GM19397 (cell line): ENCODE measurements around the gene FGD5.

Experiments
- ATAC-seq: cut with Tn5 transposase; IDR thresholded peaks from one replicate; pipeline ENCODE4 v1.9.1; 2021; ENCODE audit warnings: mild to moderate bottlenecking, moderate library complexity; ENCODE audit not compliant: unreplicated experiment

The FGD5 gene

DNA sequence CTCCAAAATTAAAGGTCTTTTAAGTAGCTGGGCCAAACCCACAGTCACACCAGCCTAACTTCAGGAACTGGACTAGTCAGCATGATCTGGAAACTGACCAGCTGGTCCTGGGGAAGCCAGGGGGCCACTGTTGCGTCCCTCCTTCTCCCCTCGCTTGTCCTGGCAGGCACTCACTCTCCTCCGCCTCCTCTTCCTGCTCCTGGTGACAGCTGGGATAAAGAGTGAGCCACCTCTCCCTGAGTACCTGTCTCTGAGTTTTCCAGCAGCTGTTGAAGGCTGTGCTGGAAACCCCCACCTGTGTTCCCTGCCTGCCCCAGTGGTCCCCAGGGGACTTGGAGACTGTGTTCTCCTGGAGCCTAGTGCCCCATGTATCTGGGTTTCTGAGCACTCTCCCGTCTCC lies 56.0 kb downstream of the FGD5 start:
- ATAC-seq: no peak

DNA sequence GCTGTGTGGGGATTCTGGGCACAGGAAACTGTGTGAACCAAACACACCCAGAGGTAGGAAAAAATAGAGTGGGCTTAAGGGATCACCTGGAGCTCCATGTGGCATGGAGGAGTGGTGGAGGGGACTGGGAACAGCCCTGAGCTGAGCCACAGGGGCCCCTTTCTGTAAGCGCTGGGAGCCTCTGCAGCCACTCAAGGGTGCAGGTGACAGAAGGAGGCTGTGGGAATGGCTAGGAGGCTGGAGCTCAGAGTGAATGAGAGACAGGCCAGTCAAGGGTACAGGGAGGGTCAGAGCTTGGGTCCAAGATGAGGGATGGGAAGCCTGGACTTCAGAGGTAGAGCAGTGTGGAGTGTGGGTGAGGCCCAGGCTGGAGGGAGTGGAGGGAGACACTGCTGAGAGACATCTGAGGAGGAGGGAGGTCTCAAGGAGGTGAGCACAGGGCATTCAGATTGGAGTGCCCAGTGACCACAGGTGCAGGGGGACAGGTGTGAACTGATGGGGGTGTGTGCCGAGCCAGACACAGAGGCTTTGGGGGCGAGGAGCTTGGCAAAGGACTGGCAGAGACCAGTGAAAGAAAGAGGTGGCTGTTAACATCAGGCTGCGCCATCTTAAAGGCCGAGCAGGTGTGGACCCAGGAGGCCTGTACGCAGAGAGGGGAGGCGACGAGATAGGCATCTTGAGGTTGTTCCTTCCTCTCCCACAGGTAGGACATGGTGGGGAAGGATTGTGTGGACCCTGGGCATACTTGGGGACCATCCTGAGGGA lies 56.8 kb downstream of the FGD5 start:
- no peak for ATAC-seq

DNA sequence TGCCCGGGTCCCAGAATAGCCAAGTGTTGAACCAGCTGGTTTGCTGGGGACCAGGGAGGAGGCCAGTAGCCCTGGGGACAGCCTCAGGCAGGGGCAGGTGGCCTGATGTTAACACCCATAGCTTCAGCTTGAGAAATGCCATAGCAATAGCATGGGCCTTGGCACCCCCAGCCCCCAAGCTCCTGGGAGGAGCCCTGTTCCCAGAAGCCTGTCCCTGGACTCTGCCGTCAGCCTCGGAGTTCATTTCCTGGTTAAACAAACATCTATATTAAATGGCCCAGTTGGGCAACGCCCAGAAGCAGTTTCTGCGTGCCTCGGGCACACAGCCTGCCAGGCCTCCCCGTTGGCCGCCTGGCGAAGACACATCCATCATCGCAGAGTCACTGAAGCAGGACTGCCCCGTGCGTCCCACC lies 58.2 kb downstream of the FGD5 start:
- ATAC-seq: no peak

DNA sequence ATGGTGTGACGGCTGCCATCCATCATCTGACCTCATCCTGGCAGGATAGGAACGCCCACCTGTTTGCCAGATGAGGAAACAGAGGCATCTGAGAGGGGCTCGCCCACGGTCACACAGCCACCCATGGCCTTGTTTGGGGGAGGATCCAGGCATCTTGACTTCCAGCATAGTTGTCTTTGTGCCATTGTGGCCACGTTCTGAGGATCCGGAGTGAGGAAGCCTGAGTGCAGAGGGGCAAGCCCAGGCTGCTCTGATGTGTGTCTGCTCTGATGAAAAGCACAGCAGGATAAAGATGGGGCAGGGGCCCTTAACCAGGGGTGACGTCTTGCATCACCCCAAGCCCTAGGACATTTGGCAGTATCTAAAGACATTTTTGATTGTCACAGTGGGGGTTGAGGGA lies 58.7 kb downstream of the FGD5 start:
- ATAC-seq: no peak

DNA sequence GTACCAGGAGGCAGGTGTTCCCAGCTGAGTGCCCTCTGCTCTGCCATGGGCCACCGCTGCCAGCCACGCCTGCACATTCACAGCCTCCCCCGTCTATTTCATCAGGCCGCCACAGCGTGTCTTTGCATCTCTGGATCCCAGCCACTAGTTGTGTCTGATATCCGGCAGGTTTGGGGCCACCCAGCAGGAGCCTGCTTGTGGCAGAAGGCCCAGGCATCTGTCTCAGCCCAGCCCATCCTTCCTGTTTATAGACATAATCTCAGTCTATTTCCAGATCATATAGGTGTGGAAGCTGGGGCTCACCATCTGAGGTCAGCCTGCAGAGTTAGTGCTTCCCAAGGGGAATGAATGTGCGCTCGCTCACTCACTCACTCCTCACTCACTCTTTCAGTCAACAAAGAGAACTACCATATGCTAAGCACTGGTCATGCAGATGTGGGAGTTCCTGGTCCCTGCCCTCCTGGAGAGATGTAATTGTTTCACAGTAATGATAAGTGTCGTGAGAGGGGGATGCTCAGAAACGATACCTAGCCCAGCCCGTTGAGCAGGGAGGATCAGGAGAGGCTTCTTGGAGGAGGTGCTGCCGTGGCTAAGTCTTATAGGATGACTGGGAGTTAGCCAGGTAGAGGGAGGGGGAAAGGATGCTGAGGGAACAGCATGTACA lies 60.6 kb downstream of the FGD5 start:
- ATAC-seq: no peak

DNA sequence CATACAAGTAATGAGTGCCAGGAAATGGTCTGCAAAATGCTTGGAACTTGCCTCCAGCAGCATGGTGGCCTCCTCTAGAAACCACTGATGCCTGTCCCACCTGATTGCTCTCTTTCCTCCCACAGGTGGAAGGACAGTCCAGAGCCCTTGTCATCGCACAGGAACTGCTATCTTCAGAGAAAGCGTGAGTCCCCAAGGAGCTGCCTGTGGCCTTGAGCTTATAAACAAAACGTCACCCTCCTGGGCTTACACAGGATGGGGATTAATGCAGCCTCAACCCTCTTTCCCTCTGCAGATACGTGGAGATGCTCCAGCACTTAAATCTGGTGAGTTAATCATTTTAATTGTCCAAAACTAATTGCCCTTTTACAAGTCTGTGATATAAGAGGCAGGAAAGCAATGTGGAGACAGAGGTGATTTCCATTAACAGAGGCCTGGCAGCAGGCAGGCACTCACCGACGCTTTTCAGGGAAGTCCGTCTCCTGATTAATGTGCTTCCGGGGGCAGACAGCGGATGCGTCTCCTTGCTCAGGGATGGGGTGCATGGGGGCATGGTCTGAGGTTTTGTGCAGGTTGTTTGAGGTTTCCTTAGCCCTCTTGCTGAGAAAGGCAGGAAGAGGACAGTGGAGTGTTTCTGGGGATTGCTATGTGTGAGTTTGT lies 61.8 kb downstream of the FGD5 start:
- no peak for ATAC-seq

DNA sequence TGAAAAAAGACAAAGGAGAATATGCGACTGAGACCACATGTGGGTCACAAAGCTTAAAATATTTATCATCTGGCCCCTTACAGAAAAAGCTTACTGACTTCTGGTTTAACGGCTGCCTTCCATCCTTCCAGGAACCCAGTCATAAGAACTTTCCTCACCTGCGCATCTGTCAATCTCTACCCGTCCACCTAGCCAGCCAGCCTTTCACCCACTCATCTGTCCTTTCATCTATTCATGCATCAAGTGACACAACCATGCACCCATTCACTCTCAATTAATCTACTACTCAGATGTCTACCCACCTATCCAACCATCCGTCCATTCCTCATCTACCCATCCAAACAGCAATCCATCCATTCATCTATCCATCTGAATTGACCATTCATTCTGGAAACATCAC lies 64.5 kb downstream of the FGD5 start:
- ATAC-seq: no peak

DNA sequence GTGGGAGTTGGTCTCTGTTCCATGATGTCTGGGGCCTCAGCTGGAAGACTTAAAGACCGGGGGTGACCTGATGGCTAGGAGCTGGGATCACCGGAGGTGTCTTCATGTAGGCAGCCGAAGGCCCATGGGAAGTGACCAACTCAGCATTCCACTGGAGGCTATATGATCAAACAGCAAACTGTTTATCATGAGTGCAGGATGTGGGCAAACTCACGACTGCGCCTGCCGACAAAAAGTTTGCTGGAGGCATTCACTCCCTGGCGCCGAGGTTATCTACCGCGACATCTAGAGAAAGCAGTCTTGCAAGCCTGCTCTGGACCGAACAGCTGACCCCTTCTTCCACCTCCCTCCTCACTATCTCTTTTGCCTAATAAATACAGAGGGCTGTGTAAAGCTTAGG lies 65.9 kb downstream of the FGD5 start:
- ATAC-seq: no peak

DNA sequence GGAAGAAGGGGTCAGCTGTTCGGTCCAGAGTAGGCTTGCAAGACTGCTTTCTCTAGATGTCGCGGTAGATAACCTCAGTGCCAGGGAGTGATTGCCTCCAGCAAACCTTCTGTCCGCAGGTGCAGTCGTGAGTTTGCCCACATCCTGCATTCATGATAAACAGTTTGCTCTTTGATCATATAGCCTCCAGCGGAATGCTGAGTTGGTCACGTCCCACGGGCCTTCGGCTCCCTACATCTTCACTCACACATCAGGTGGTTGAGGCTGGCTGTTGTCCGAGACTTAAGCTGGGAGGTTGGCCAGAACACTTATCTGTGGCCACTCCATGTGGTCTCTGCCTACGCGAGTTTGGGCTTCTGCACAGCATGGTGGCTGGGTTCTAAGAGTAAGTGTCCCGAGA lies 66.5 kb downstream of the FGD5 start:
- no peak for ATAC-seq

DNA sequence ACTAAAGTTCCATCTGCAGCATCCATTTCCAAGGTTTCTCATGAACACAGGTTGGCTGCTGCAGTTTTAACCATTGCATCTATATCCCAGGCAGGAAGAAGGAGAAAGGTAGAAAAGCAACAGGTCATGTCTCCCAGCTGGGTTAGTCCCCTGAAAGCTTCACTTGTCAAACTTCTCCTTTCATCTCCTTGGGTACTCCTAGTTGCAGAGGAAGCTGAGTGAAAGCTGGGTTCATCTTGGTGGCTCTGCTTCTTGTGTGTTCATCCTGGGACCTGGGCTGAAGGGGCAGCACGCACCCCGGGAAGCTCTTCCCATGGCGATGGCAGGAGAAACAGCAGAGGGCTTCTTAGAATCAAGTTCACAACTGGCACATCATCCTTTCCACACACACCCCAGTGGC lies 67.3 kb downstream of the FGD5 start:
- ATAC-seq: no peak

DNA sequence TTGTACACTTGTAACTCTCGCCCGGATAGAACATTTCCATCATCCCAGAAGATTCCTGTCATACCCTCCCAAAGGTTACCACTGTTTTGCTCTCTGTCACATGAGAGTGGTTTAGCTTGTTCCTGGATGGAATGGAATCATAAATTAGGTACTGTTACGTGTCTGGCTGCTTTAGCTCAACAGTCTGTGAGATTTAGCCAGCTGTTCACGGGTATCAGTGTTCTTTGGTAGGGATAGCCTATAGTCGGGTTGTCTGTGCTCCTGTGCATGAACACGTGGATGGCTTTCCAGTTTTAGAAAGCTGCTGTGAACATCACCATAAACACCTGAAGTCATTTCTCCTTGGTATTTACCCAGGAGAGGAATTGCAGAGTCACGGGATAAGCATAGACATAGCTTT lies 70.4 kb downstream of the FGD5 start:
- ATAC-seq: no peak

DNA sequence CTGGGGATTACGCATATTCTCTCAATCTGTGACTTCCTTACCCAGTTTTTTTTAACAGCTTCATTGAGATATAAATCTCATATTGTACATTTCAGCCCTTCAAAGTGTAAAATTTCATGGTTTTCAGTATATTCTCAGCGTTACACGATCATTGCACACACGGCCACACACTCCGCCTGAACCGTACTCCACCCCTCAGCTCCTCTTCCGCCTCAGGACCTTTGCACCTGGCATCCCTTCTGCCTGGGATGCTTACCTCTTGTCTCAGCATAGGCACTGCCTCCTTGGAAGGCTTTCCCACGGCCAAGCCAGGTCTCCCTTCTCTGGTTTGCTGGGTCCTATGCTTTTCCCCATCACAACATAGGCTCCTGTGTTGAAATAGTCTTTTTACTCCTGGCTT lies 71.2 kb downstream of the FGD5 start:
- no peak for ATAC-seq

DNA sequence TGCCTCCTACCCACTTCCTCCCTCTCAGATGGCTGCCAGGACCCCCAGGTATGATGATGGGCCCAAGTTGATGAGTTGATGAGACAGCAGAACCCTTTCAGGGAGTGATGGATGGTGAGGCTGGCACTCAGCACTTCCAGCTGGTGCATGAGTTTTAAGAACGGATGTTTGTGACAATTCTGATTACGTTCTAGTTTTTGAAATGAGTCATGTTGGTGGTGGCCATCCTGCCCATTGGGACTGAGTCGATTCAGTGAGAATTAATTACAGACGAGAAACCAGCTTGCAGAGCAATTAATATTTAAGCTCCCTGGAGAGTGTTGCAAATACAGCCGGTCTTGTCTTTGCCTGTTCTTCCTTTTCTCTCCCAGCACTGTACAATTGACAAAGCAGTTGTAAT lies 71.7 kb downstream of the FGD5 start:
- ATAC-seq: no peak

DNA sequence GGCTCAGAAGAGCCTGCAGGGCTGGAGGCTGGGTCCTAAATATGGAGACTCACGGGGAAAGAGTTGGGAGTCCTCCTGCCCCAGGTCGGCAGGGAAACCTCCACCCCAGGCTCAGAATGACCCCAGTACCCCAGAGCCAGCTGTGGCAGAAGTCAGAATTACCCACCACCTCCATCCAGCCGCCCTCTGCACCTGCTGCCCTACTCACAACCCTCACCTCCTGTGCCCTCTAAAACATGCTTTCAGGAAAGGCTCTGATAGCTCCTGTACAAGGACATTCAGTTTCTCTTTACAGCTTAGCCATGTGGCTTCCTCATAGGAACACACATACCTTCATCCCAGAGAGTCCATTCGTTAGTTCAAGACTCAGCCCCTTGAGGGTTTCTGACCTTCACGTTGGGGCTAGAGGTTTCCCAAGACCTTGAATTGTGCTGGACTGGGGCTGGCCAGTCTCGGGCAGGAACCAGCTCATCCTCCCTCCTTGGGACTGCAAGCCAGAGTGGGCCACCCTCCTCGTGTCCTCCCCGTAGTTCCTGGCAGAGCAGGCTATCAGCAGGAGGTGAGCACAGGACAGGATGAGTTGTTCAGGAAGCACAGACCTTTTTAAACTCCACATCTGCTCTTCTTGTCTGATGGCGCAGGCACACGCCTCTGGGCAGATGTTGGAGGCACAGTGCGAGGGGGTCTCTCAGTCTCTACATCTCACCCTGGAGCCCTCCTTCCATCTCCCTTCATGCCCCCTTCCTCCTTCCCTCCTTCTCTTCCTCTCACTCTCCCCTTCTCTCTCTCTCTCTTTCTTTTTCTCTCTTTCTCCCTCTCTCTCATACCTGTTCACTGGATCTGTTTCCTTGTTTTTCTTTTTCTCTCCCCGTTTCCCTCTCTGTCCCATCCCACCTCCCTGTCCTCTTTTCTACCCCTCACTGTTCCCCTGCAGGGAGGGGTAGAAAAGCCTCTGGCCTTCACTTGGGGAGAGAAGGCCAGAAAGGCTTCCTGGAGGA lies 72.7 kb downstream of the FGD5 start:
- no peak for ATAC-seq

DNA sequence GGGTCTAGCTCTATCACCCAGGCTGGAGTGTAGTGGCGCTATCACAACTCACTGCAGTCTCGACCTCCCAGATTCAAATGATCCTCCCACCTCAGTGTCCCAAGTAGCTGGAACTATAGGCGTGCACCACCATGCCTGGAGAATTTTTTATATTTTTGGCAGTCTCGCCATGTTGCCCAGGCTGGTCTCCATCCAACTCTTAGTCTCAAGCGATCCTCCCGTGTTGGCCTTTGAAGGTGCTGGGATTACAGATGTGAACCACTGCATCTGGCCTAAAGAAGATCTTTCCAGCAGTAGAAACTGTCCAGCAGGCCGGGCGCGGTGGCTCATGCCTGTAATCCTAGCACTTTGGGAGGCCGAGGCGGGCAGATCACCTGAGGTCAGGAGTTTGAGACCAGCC lies 73.5 kb downstream of the FGD5 start:
- no peak for ATAC-seq

DNA sequence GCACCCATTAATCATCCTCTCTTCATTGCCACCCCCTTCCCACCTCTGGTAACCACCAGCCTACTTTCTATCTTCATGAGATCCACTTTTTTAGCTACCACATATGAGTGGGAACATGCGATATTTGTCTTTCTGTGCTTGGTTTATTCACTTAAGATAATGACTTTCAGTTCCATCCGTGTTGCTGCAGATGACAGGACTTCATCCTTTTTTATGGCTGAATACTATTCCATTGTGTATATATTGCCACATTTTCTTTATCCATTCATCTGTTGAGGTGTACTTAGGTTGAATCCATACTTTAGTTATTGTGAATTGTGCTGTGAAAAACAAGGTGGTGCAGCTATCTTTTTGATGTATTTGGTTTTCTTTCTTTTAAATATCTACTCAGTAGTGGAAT lies 75.3 kb downstream of the FGD5 start:
- no peak for ATAC-seq

DNA sequence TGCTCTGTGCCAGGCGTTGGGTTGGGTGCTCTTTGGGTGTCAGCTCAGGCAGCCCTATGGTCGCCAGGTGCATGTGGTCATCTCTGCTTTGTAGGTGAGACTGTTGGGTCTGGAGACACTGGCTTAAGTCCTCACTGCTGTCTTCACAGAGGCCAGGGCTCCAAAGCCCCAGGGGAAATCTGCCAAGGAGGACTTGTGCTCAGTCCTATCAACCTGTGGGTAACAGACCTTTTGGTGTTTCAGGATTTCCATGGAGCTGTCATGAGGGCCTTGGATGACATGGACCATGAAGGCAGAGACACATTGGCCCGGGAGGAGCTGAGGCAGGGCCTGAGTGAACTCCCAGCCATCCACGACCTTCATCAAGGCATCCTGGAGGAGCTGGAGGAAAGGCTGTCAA lies 78.5 kb downstream of the FGD5 start:
- ATAC-seq: no peak

DNA sequence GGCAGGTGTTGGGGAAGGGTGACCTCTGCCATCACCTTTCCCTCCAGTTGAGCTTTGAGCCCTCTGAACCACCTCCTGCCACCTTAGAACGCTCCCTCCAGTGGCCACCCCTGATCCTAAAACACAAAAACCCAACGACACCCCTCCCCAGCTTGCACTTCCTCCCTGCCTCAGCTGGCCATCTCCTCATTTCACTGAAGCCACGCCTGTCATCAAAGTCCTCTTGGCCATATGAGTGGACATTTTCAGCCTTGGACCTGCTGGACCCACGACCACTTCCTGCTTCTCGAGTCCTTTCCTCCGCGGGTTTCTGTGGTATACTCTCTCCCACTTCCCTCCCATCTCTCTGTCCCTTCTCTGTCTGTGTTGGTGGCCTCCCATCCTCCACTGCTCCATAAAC lies 80.2 kb downstream of the FGD5 start:
- no peak for ATAC-seq

DNA sequence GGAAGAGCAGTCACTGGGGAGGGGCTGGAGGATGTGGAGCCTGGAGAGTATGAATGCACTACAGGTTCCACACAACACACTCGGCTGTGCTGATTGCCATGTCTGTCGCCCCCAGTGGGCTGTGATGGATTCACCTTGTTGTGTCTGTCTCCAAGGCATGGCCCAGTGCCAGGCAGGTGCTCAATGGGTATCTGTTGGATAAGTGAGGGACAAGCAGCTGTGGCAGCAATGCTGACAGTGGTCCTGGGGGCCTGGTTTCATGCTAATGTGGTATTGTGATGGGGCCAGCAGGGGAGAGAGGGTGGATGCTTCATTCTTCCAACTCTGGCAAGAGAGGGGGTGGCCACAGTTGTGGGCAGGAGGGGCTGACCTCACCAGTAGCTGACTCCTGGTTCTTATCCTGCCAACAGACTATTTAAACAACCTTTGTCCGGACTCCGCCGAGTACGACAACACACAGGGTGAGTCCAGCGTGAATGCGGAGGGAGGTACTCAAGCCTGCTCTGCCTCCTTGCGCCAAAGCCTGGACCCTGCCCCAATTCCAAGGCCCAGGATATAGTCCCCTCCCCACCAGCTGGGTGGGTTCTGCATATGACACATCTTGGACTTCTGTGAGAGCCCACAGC lies 81.3 kb downstream of the FGD5 start:
- no peak for ATAC-seq
